GM12878 (cell line): ENCODE results near the gene NEDD8. TPM values are rescaled to one million over a fixed set of nuclear protein-coding genes. Genes with fewer than 3 reads are reported as not detected.

Experiments
- ATAC-seq: fragments of 200-7000 bp; cut with Tn5 transposase; 3 replicates; pipeline ENCODE4 v1.9.1; 2020; ENCODE audit warnings: mild to moderate bottlenecking, moderate library complexity
- BruUV-seq: library from RNA; stranded (reverse); fragments of 400-500 nt; replicated peaks from 2 replicates; lab custom pipeline; 2021; lab: Mats Ljungman, UMichigan
- CTCF ChIA-PET: fragments of 300-600 bp; sonication (Branson Sonifier 250); formaldehyde crosslinking; extraction: SDS; loops from one replicate; lab custom pipeline; 2021; ENCODE audit warnings: inconsistent platforms; lab: Yijun Ruan, JAX
- POLR2A ChIA-PET: fragments of 350-600 bp; formaldehyde crosslinking; extraction: SDS; loops from one replicate; lab custom pipeline; 2021; ENCODE audit warnings: inconsistent platforms; lab: Charles Lee
- RAD21 ChIA-PET: fragments of 300-600 bp; sonication (Branson Sonifier 250); formaldehyde crosslinking; loops from one replicate; lab custom pipeline; 2023; ENCODE audit warnings: antibody characterized with exemption; ENCODE audit not compliant: unreplicated experiment; lab: Charles Lee
- SMC1A ChIA-PET: fragments of 300-600 bp; sonication (Branson Sonifier 250); formaldehyde crosslinking; loops from one replicate; lab custom pipeline; 2023; ENCODE audit not compliant: unreplicated experiment, uncharacterized antibody; lab: Charles Lee
- DNase-seq: peaks from one replicate; pipeline ENCODE4 v3.0.0-alpha.2; 2011; ENCODE audit warnings: low read depth, low spot score
- FAIRE-seq: peaks from 3 replicates; lab custom pipeline; 2011; peaks lifted over from hg19 to GRCh38; lab: Jason Lieb, UNC
- H2AFZ ChIP-seq: 2 replicates; pipeline ENCODE4 v1.6.0; 2011; ENCODE audit warnings: low read depth, low read length, control low read depth; ENCODE audit not compliant: control insufficient read depth
- H3K27ac ChIP-seq: 2 replicates; pipeline ENCODE4 v1.5.1; 2011; ENCODE audit warnings: control low read depth; ENCODE audit not compliant: control insufficient read depth, insufficient read depth
- H3K27me3 ChIP-seq, 2 experiments: replicated peaks in 1 of 2; 2 replicates each; pipeline versions ENCODE4 v1.6.0 to v1.6.1; 2011; ENCODE audit warnings: low read length in 1 of 2; ENCODE audit not compliant: control insufficient read depth in 2 of 2, insufficient read depth in 2 of 2
- H3K36me3 ChIP-seq, 2 experiments: 2 replicates each; pipeline ENCODE4 v1.5.1; 2011; ENCODE audit warnings: low read length in 1 of 2; ENCODE audit not compliant: control insufficient read depth in 2 of 2, insufficient read depth in 2 of 2
- H3K4me1 ChIP-seq: 2 replicates; pipeline ENCODE4 v1.6.1; 2011; ENCODE audit warnings: mild to moderate bottlenecking, low read length, moderate library complexity, mixed read lengths; ENCODE audit not compliant: control insufficient read depth, insufficient read depth
- H3K4me2 ChIP-seq: 2 replicates; pipeline ENCODE4 v1.6.0; 2011; ENCODE audit warnings: control low read depth; ENCODE audit not compliant: control insufficient read depth, insufficient read depth
- H3K4me3 ChIP-seq: fragments of 200-600 bp; sonication (generic); 2 replicates; pipeline ENCODE4 v1.5.1; 2016
- H3K79me2 ChIP-seq: 2 replicates; pipeline ENCODE4 v1.6.0; 2011; ENCODE audit warnings: low read length; ENCODE audit not compliant: control insufficient read depth, insufficient read depth
- H3K9ac ChIP-seq: 2 replicates; pipeline ENCODE4 v1.8.0; 2011; ENCODE audit warnings: low read length, control low read depth, mixed read lengths; ENCODE audit not compliant: control insufficient read depth, insufficient read depth
- H3K9me3 ChIP-seq: replicated peaks from 3 replicates; pipeline ENCODE4 v1.5.1; 2011; ENCODE audit warnings: mild to moderate bottlenecking, low read length; ENCODE audit not compliant: control insufficient read depth, insufficient read depth
- H4K20me1 ChIP-seq: 2 replicates; pipeline ENCODE4 v1.6.0; 2011; ENCODE audit not compliant: control insufficient read depth, insufficient read depth
- CHD4 ChIP-seq: fragments of 200-600 bp; sonication (generic); IDR thresholded peaks from 2 replicates; pipeline ENCODE4 v1.6.1; 2016; ENCODE audit warnings: mild to moderate bottlenecking
- HDAC6 ChIP-seq: fragments of 200-600 bp; sonication (generic); IDR thresholded peaks from one replicate; pipeline ENCODE4 v1.8.0; 2017; ENCODE audit warnings: antibody characterized with exemption; ENCODE audit not compliant: unreplicated experiment
- IKZF2 ChIP-seq, 2 experiments: fragments of 450-650 bp; IDR thresholded peaks; 2 replicates each; pipeline ENCODE4 v1.6.1; 2017; ENCODE audit warnings: mild to moderate bottlenecking in 2 of 2, moderate library complexity in 2 of 2
- KAT2A ChIP-seq: conservative IDR thresholded peaks from 2 replicates; pipeline ENCODE4 v1.6.1; 2011; ENCODE audit warnings: low read depth, low read length; ENCODE audit not compliant: control insufficient read depth
- MEF2B ChIP-seq: fragments of 450-650 bp; IDR thresholded peaks from 2 replicates; pipeline ENCODE4 v1.6.1; 2018; ENCODE audit warnings: mild to moderate bottlenecking, moderate library complexity; ENCODE audit not compliant: partially characterized antibody, poor library complexity, severe bottlenecking
- MTA2 ChIP-seq: fragments of 450-650 bp; IDR thresholded peaks from 2 replicates; pipeline ENCODE4 v1.6.1; 2016; ENCODE audit warnings: low read depth, mild to moderate bottlenecking, moderate library complexity
- PBX3 ChIP-seq: IDR thresholded peaks from 2 replicates; pipeline ENCODE4 v1.6.1; 2011; ENCODE audit warnings: mild to moderate bottlenecking, low read depth, low read length, moderate library complexity; ENCODE audit not compliant: insufficient replicate concordance
- PML ChIP-seq: IDR thresholded peaks from 2 replicates; pipeline ENCODE4 v1.6.1; 2012; ENCODE audit warnings: low read length, inconsistent platforms
- POLR2AphosphoS5 ChIP-seq: IDR thresholded peaks from 2 replicates; pipeline ENCODE4 v1.6.1; 2011; ENCODE audit warnings: mild to moderate bottlenecking, low read length, inconsistent platforms
- SMAD1 ChIP-seq: fragments of 450-650 bp; IDR thresholded peaks from 2 replicates; pipeline ENCODE4 v1.6.1; 2018; ENCODE audit warnings: mild to moderate bottlenecking, low read depth; ENCODE audit not compliant: partially characterized antibody
- TAF1 ChIP-seq: IDR thresholded peaks from 2 replicates; pipeline ENCODE4 v1.6.1; 2011; ENCODE audit warnings: mild to moderate bottlenecking, low read depth, low read length, borderline replicate concordance
- TCF3 ChIP-seq: IDR thresholded peaks from 2 replicates; pipeline ENCODE4 v1.6.1; 2012; ENCODE audit warnings: low read depth, mild to moderate bottlenecking, low read length, borderline replicate concordance; ENCODE audit not compliant: insufficient read depth
- TCF7 ChIP-seq: IDR thresholded peaks from 2 replicates; pipeline ENCODE4 v1.6.1; 2014; ENCODE audit warnings: antibody characterized with exemption, borderline replicate concordance
- ZSCAN29 ChIP-seq: fragments of 450-650 bp; IDR thresholded peaks from 2 replicates; pipeline ENCODE4 v1.6.1; 2017; ENCODE audit warnings: mild to moderate bottlenecking, moderate library complexity
- WGBS: methylation state at CpG from one replicate; pipeline ENCODE4 v1.1.6; 2016; ENCODE audit warnings: low lambda C conversion rate; ENCODE audit not compliant: insufficient replicate concordance, insufficient coverage; ENCODE audit errors: missing lambda C conversion rate; 5-methylcytosine and 5-hydroxymethylcytosine counted together
- in situ Hi-C: fragments of 300-500 bp; cut with MboI; formaldehyde crosslinking; loops from 9 replicates; pipeline ENCODE4 v1.14.3; 2018; ENCODE audit warnings: mixed read lengths
- intact Hi-C: fragments of 100-400 bp; cut with micrococcal nuclease; formaldehyde crosslinking; loops from one replicate; pipeline ENCODE4 v1.14.2; 2022; ENCODE audit not compliant: unreplicated experiment
- polyA plus RNA-seq, 11 experiments: library from polyadenylated mRNA; depleted of rRNA in 4 of 11; unstranded in 6 of 11; stranded (reverse) in 5 of 11; fragments of >200 nt; fragmentation: Nextera tagmentation in 4 of 11; fragmentation: Illumina TruSeq in 1 of 11; extraction: Ambion mirVana in 4 of 11; extraction: Trizol in 1 of 11; gene quantifications; 1 replicate in 1 of 11; 2 replicates in 10 of 11; pipeline versions ENCODE4 v1.2.1 to v1.2.3, GENCODE V29; 2011 to 2016; ENCODE audit warnings: inconsistent platforms in 2 of 11, missing spikeins in 2 of 11, low read depth in 1 of 11
- total RNA-seq, 4 experiments: library from RNA; depleted of rRNA in 3 of 4; stranded (reverse); fragments of >200 nt in 3 of 4; fragmentation: Illumina TruSeq in 1 of 4; extraction: Trizol in 1 of 4; gene quantifications; 2 replicates each; pipeline versions ENCODE4 v1.2.1 to v1.2.3, GENCODE V29; 2013 to 2021

Gene NEDD8
- total and polyA plus RNA-seq, 10 of the 15 experiments (the other 5 are each of a cell fraction or from before 2014, with no cell fraction given): 164 to 991 (median 300) TPM

DNA sequence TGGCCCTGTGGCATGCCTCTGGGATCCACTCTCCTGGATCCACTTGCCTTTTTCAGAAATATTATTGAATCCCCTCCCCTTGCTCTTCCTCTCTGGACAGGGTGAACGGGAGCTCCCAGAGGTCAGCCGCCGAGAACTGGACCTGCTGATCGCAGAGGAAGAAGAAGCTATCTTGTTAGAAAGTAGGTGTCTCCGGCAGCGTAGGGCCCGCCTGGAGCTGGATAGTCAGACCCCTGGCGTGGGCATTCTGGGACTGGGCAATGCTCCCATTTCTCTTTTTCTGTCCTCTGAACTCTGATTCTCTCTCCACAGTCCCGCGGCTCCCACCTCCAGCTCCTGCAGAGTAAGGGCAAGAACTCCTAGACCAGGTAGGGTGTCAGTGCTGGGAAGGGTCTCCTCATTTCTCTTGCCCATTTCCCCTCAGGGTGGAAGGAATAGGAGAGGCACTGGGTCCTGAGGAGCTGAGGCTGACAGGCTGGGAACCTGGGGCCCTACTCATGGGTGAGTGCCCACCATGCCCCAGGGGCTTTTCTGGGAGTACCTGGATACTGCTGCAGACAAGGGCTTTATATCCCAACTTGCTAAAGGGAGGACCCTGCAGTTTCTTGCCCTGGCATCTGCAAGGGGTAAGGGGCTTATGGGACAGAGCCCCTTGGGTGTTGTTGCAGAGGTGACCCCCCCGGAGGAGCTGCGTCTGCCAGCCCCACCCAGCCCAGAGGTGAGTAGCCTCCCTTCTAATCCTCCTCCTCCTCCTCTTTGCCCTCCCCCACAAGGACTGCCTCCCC, 54.9 kb downstream of the NEDD8 start:
- ChIA-PET POLR2A (interaction anchor here (1.1 to 1.3 kb wide), 2 partner anchors 17 to 67 kb away, joined by 3 to 4 read pairs; partner anchors contain the start of gene IRF9), RAD21 (no interaction called here), CTCF (interaction anchor here (1.1 kb wide), 1 partner anchor 16 kb away, joined by 3 read pairs; the partner anchor contains the start of gene IRF9), SMC1A (interaction anchor here (1.0 kb wide), 1 partner anchor 16 kb away, joined by 3 read pairs; the partner anchor contains the start of gene IRF9)
- FAIRE-seq (no peak), ATAC-seq (no peak), DNase-seq (no peak)
- Histone ChIP-seq H2AFZ (no peak overlapping the region), H3K27me3 (no peaks in the 10 kb centered on the region), H3K4me3 (no peak overlapping the region), H3K79me2 (peaks cover 4% of the 10 kb centered on the region), H3K9me3 (no peaks in the 10 kb centered on the region), H4K20me1 (no peaks in the 10 kb centered on the region), H3K9ac (no peak overlapping the region), H3K36me3 (peaks cover 12 to 33% of the 10 kb centered on the region in 2 experiments; a peak in 3 of 4 replicates), H3K4me1 (no peaks in the 10 kb centered on the region), H3K27ac (no peak overlapping the region), H3K4me2 (no peak overlapping the region)
- 87% methylated on average over 12 of the region's 12 CpGs for WGBS
- in situ Hi-C loops (no loop called here), intact Hi-C loops (no loop called here)
- no TSS peak for BruUV-seq
- TF ChIP-seq POLR2AphosphoS5: peak; percentile 14; the same call in 1 of the 2 replicates
- TF ChIP-seq CHD4: no peak

DNA sequence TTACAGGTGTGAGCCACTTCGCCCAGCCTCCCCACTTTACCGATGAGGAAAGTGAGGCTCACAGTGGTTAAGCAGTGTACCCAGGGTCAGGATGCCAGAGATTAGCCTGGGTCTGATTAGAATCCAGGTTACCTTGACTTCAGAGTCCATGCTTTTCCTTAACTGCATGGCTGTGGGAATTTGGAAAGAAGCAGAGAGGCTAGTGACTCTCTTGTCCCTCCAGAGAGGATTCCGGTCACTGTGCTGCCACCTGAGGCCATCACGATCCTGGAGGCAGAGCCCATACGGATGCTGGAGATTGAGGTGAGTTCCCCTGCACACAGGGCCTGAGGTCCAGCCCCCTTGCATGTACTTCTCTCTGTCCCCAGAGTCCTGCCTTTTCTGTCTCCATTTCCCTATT, 55.6 kb downstream of the NEDD8 start:
- no peak overlapping the region for H2AFZ ChIP-seq
- no peaks in the 10 kb centered on the region for H4K20me1 ChIP-seq
- WGBS: 88% methylated on average over 5 of the region's 5 CpGs
- H3K79me2 ChIP-seq: peaks cover 6% of the 10 kb centered on the region
- H3K4me1 ChIP-seq: no peaks in the 10 kb centered on the region
- SMC1A ChIA-PET: interaction anchor here (1.0 kb wide), 1 partner anchor 15 kb away, joined by 3 read pairs; the partner anchor contains the start of gene IRF9
- H3K9ac ChIP-seq: no peak overlapping the region
- POLR2A ChIA-PET: interaction anchor here (1.3 kb wide), 1 partner anchor 16 kb away, joined by 4 read pairs; the partner anchor contains the start of gene IRF9
- ATAC-seq (no peak), FAIRE-seq (no peak), DNase-seq (no peak)
- BruUV-seq: no TSS peak
- in situ Hi-C loops: no loop called here
- peaks cover 11 to 27% of the 10 kb centered on the region in 2 experiments; a peak in 3 of 4 replicates for H3K36me3 ChIP-seq
- H3K4me2 ChIP-seq: no peak overlapping the region
- no peak overlapping the region for H3K27ac ChIP-seq
- CTCF ChIA-PET: no interaction called here
- H3K27me3 ChIP-seq: no peaks in the 10 kb centered on the region
- no peak overlapping the region for H3K4me3 ChIP-seq
- H3K9me3 ChIP-seq: no peaks in the 10 kb centered on the region
- intact Hi-C loops: no loop called here
- RAD21 ChIA-PET: no interaction called here
- TF ChIP-seq ZSCAN29: no peak
- TF ChIP-seq SMAD1: no peak
- TF ChIP-seq HDAC6: no peak
- no peak for TF ChIP-seq IKZF2 (IDR thresholded peaks at IDR 0.05)
- no peak for TF ChIP-seq TCF7
- no peak for TF ChIP-seq PML
- no peak for TF ChIP-seq MEF2B
- TF ChIP-seq TAF1: no peak
- TF ChIP-seq MTA2: no peak
- no peak for TF ChIP-seq PBX3
- no peak for TF ChIP-seq TCF3
- no peak for TF ChIP-seq KAT2A
